Epithelial cell of proximal tubule (primary cell): Measurements from ENCODE around the gene KLHL21. TPM values are rescaled to one million over a fixed set of nuclear protein-coding genes. Genes with fewer than 3 reads are reported as not detected.

Source experiments
- DNase-seq: peaks from one replicate; pipeline ENCODE4 v3.0.0-alpha.2; 2011; ENCODE audit warnings: low read depth
- H3K4me3 ChIP-seq: 2 replicates; pipeline ENCODE4 v1.5.1; 2011; ENCODE audit warnings: low read depth, mild to moderate bottlenecking, low read length
- CTCF ChIP-seq: conservative IDR thresholded peaks from 2 replicates; pipeline ENCODE4 v1.5.1; 2012; ENCODE audit warnings: low read depth, mild to moderate bottlenecking, low read length
- total RNA-seq: library from RNA; depleted of rRNA; stranded (reverse); fragments of >200 nt; gene quantifications from 2 replicates; pipeline ENCODE4 v1.2.3, GENCODE V29; 2015

KLHL21 gene
- total RNA-seq, 1 donor from 2014 or later: 28.1 TPM

- DNase-seq: no peak
- TF ChIP-seq CTCF: no peak
- no peak overlapping the region for H3K4me3 ChIP-seq
Observed at GRCh38 chr1:6592441-6592840, 10.2 kb downstream of the KLHL21 start.

- no peak for TF ChIP-seq CTCF
- no peak for DNase-seq
Observed at GRCh38 chr1:6591644-6592043, 11.0 kb downstream of the KLHL21 start.

GRCh38 chr1:6591222-6591621, 11.4 kb downstream of the KLHL21 start:
- DNase-seq: no peak
- H3K4me3 ChIP-seq: no peak overlapping the region
- TF ChIP-seq CTCF: no peak

More at GRCh38 chr1:6591644-6592043, 11.0 kb downstream of the KLHL21 start:
- no peak overlapping the region for H3K4me3 ChIP-seq

GRCh38 chr1:6590046-6590445, 12.6 kb downstream of the KLHL21 start:
- no peak for TF ChIP-seq CTCF
- no peak overlapping the region for H3K4me3 ChIP-seq
- no peak for DNase-seq

- TF ChIP-seq CTCF: no peak
- DNase-seq: no peak
- H3K4me3 ChIP-seq: no peak overlapping the region
Observed at GRCh38 chr1:6588893-6589520, 13.7 kb downstream of the KLHL21 start.

DNA sequence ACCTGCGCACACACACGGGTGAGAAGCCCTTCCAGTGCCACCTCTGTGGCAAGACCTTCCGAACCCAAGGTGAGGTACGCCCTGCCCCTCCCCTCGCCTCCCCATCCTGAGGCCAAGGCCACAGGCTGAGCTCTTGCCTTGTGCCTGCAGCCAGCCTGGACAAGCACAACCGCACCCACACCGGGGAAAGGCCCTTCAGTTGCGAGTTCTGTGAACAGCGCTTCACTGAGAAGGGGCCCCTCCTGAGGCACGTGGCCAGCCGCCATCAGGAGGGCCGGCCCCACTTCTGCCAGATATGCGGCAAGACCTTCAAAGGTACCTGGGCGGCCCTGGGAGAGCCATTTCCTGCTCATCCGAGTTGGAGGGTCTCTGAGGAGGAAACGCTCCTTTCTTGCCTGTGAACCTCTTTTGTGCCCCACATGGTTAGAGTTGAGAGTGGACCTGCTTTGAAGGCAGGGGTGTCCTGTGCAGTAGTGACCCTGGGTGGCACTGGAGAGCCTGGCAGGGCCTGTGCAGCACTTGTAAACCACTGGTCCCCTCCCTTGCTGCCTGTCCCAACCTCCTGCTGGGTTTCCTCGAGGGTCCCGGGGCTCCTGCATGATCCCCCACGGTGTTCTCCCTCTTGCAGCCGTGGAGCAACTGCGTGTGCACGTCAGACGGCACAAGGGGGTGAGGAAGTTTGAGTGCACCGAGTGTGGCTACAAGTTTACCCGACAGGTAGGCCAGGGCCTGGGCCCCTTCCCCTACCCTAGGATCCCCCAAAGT, 14.4 kb downstream of the KLHL21 start:
- DNase-seq: no peak
- H3K4me3 ChIP-seq: no peak overlapping the region
- no peak for TF ChIP-seq CTCF
